ENCODE results near the gene KIF1A. TPM values are rescaled to one million over a fixed set of nuclear protein-coding genes. Genes with fewer than 3 reads are reported as not detected.

KIF1A gene
- total RNA-seq, 6 experiments from 2014 or later: not detected

DNA sequence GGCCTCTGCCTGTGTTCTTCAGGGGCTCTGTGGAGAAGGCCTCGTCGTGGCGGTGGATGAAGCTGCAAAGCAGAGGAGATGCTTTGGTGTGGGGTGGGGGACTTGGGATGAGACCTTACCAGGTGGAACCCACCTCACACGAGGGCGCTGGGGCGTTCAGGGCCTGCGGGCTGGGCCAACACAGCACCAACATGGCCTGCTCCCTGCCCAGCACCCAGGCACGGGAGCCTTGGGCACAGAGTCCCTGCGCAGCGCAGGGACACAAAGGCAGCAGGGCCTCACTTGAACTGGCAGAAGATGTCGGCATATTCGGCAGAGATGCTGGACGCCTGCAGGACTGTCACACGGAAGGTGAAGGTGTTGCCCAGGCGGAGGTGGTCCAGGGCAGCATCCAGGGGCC, 74.6 kb downstream of the KIF1A start:
- no peak overlapping the region for H3K4me3 Mint-ChIP-seq
- H3K27me3 Mint-ChIP-seq (ENCODE audit: insufficient read depth): peaks cover 49% of the 10 kb centered on the region
- no peak overlapping the region for H3K27ac Mint-ChIP-seq
- no peaks in the 10 kb centered on the region for H3K9me3 Mint-ChIP-seq
- H3K4me1 Mint-ChIP-seq (ENCODE audit: low read depth): no peaks in the 10 kb centered on the region
- DNase-seq: no peak
- no peaks in the 10 kb centered on the region for H3K36me3 Mint-ChIP-seq (ENCODE audit: low read depth)
- TF ChIP-seq, protein P1, sequence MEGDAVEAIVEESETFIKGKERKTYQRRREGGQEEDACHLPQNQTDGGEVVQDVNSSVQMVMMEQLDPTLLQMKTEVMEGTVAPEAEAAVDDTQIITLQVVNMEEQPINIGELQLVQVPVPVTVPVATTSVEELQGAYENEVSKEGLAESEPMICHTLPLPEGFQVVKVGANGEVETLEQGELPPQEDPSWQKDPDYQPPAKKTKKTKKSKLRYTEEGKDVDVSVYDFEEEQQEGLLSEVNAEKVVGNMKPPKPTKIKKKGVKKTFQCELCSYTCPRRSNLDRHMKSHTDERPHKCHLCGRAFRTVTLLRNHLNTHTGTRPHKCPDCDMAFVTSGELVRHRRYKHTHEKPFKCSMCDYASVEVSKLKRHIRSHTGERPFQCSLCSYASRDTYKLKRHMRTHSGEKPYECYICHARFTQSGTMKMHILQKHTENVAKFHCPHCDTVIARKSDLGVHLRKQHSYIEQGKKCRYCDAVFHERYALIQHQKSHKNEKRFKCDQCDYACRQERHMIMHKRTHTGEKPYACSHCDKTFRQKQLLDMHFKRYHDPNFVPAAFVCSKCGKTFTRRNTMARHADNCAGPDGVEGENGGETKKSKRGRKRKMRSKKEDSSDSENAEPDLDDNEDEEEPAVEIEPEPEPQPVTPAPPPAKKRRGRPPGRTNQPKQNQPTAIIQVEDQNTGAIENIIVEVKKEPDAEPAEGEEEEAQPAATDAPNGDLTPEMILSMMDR (IDR thresholded peaks at IDR 0.05): no peak

DNA sequence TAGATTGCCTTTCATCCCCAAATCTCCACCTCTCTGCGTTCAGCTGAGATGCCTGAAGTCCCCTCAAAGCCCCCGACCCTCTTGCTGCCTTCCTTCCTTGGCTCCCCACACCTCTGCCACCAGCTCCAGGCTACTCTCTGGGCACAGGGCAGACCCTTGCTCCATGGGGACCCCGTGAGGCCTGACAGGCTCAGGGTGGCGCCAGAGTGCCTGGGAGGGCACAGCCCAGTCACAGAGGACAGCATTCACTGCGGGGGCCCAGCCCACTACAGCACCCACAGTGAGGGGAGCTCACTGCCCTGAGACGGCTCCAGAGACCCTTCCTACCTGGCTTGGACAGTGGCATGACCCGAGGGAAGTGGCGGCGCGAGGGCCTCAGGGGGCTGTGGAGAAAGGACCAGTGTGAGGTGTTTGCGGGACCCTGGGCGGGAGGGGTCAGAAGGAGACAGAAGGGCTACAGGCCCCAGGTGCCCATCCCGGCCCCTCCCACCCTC, 77.4 kb downstream of the KIF1A start:
- H3K4me1 Mint-ChIP-seq (ENCODE audit: low read depth): no peaks in the 10 kb centered on the region
- H3K4me3 Mint-ChIP-seq: no peak overlapping the region
- H3K9me3 Mint-ChIP-seq: no peaks in the 10 kb centered on the region
- no peak overlapping the region for H3K27ac Mint-ChIP-seq
- TF ChIP-seq, protein P1 (IDR thresholded peaks at IDR 0.05): no peak
- H3K36me3 Mint-ChIP-seq (ENCODE audit: low read depth): no peaks in the 10 kb centered on the region
- no peak for DNase-seq
- H3K27me3 Mint-ChIP-seq (ENCODE audit: insufficient read depth): peaks cover 49% of the 10 kb centered on the region

DNA sequence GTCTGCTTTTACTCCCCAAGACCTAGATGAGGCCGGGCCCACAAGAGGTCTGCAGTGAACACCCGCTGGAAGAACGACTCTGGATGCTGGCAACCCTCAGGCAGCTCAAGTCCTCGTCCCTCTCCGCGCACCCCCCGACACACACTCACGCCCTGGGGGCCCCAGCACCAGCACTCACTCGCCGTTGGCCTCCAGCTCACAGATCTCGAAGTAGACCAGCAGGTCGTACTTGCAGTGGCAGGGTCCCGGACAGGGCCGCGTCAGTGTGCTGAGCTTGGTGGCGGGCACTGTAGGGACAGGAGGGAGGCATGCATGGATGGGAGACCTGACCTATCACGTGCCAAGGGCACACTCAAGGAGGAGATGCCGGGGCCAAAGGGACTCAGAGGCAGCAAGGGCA, 78.9 kb downstream of the KIF1A start:
- no peaks in the 10 kb centered on the region for H3K36me3 Mint-ChIP-seq (ENCODE audit: low read depth)
- no peak for DNase-seq
- H3K9me3 Mint-ChIP-seq: no peaks in the 10 kb centered on the region
- peaks cover 48% of the 10 kb centered on the region for H3K27me3 Mint-ChIP-seq (ENCODE audit: insufficient read depth)
- no peaks in the 10 kb centered on the region for H3K4me1 Mint-ChIP-seq (ENCODE audit: low read depth)
- TF ChIP-seq, protein P1 (IDR thresholded peaks at IDR 0.05): no peak
- no peak overlapping the region for H3K4me3 Mint-ChIP-seq
- H3K27ac Mint-ChIP-seq: no peak overlapping the region

DNA sequence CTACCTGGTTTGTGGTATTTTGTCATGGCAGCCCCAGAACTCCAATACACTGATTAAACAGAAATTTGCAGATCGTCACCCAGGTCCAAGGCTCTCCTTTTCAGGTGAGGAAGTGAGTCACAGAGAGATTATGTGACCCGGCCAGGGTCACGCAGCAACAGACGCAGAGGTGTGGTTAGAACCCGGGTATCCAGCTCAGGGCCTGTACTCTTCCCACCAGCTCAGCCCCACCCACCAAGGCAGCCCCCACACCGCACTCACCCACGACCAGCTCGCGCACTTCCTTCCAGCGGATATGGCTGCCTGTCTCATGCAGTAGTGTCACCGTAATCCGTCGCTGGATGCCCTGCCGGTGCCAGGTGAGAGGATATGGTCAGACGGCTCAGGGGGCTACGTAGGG, 80.2 kb downstream of the KIF1A start:
- DNase-seq: no peak
- no peak overlapping the region for H3K4me3 Mint-ChIP-seq
- TF ChIP-seq, protein P1 (IDR thresholded peaks at IDR 0.05): no peak
- H3K9me3 Mint-ChIP-seq: no peaks in the 10 kb centered on the region
- no peak overlapping the region for H3K27ac Mint-ChIP-seq
- H3K27me3 Mint-ChIP-seq (ENCODE audit: insufficient read depth): peaks cover 43% of the 10 kb centered on the region
- no peaks in the 10 kb centered on the region for H3K36me3 Mint-ChIP-seq (ENCODE audit: low read depth)
- H3K4me1 Mint-ChIP-seq (ENCODE audit: low read depth): no peaks in the 10 kb centered on the region

DNA sequence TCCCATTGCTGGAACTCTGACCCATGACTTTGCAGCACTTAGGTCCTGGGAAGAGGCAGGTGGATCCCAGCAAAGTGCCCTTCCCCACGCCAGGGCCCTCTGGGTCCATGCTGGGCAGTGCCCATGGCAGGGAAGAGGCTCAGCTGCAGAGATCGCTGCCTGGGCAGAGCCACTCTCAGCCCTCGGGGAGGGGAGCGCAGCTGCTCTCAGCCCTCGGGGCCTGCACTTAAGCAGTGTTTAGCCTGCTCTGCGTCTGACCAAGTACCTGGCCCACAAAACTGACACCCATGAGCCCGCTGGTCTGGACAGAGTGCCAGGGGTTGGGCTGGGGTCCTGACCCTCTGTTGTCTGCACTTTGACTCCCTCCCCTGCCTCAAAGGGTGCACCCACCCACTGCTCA, 82.1 kb downstream of the KIF1A start:
- Mint-ChIP-seq H3K9me3 (no peaks in the 10 kb centered on the region), H3K27me3 (ENCODE audit: insufficient read depth) (peaks cover 40% of the 10 kb centered on the region), H3K36me3 (ENCODE audit: low read depth) (no peaks in the 10 kb centered on the region), H3K4me3 (no peak overlapping the region), H3K4me1 (ENCODE audit: low read depth) (no peaks in the 10 kb centered on the region), H3K27ac (no peak overlapping the region)
- TF ChIP-seq, protein P1 (IDR thresholded peaks at IDR 0.05): no peak
- no peak for DNase-seq

DNA sequence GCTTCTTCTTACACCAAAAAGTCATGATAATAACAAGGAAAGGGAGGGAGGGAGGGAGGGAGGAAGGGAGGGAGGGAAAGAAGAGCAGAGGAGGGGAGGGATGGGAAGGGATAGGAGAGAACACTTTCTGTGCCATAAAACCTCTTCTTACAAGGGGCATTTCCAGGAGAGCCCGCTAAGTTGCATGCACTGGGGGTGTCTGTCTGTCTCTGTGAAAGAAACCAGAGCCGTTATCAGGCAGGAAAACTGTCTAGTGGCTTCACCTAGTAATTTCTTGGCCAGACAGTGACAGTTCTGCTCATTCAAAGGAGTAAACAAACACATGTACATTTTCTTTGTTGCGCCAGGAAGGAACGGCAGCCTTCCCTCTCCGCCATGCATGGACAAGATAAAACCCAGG, 82.5 kb downstream of the KIF1A start:
- TF ChIP-seq, protein P1 (IDR thresholded peaks at IDR 0.05): no peak
- Mint-ChIP-seq H3K4me1 (ENCODE audit: low read depth) (no peaks in the 10 kb centered on the region), H3K27ac (no peak overlapping the region), H3K4me3 (no peak overlapping the region), H3K27me3 (ENCODE audit: insufficient read depth) (peaks cover 39% of the 10 kb centered on the region), H3K9me3 (no peaks in the 10 kb centered on the region), H3K36me3 (ENCODE audit: low read depth) (no peaks in the 10 kb centered on the region)
- DNase-seq: no peak
